ENCODE data around the gene CDC42BPA. TPM values are rescaled to one million over a fixed set of nuclear protein-coding genes. Genes with fewer than 3 reads are reported as not detected.

The CDC42BPA gene
- total RNA-seq, 2 donors from 2014 or later = 1.2 to 2.5 TPM

- ATAC-seq (no peak), DNase-seq (no peak)
- no peaks in the 10 kb centered on the region for H3K9me3 ChIP-seq (ENCODE audit: control insufficient read depth, low read length, poor library complexity, severe bottlenecking)
- Mint-ChIP-seq H3K4me1 (peaks cover 2% of the 10 kb centered on the region), H3K4me3 (no peak overlapping the region), H3K27ac (no peak overlapping the region), H3K36me3 (ENCODE audit: low read depth) (peaks cover 16% of the 10 kb centered on the region), H3K27me3 (peaks cover 50% of the 10 kb centered on the region)
Measured at GRCh38 chr1:227218870-227219573, 99.3 kb downstream of the CDC42BPA start.

- Mint-ChIP-seq H3K36me3 (ENCODE audit: low read depth) (peaks cover 14% of the 10 kb centered on the region), H3K27me3 (peaks cover 46% of the 10 kb centered on the region)
Measured at GRCh38 chr1:227215863-227216510, 102.3 kb downstream of the CDC42BPA start.

GRCh38 chr1:227214207-227214606, 104.1 kb downstream of the CDC42BPA start:
- Mint-ChIP-seq H3K36me3 (ENCODE audit: low read depth) (peaks cover 9% of the 10 kb centered on the region), H3K4me1 (no peaks in the 10 kb centered on the region), H3K27ac (no peak overlapping the region), H3K4me3 (no peak overlapping the region), H3K27me3 (peaks cover 33% of the 10 kb centered on the region)
- H3K9me3 ChIP-seq (ENCODE audit: control insufficient read depth, low read length, poor library complexity, severe bottlenecking) = no peaks in the 10 kb centered on the region
- DNase-seq = no peak
- no peak for ATAC-seq

More at GRCh38 chr1:227215863-227216510, 102.3 kb downstream of the CDC42BPA start:
- ATAC-seq (no peak), DNase-seq (no peak)
- no peaks in the 10 kb centered on the region for H3K4me1 Mint-ChIP-seq
- H3K4me3 Mint-ChIP-seq = no peak overlapping the region
- H3K27ac Mint-ChIP-seq = no peak overlapping the region
- H3K9me3 ChIP-seq (ENCODE audit: control insufficient read depth, low read length, poor library complexity, severe bottlenecking) = no peaks in the 10 kb centered on the region

- Mint-ChIP-seq H3K27me3 (peaks cover 29% of the 10 kb centered on the region), H3K36me3 (ENCODE audit: low read depth) (peaks cover 9% of the 10 kb centered on the region), H3K4me1 (no peaks in the 10 kb centered on the region), H3K4me3 (no peak overlapping the region), H3K27ac (no peak overlapping the region)
- no peaks in the 10 kb centered on the region for H3K9me3 ChIP-seq (ENCODE audit: control insufficient read depth, low read length, poor library complexity, severe bottlenecking)
- no peak for DNase-seq
- no peak for ATAC-seq
Measured at GRCh38 chr1:227213426-227213825, 104.9 kb downstream of the CDC42BPA start.

GRCh38 chr1:227212164-227212563, 106.1 kb downstream of the CDC42BPA start:
- Mint-ChIP-seq H3K4me3 (no peak overlapping the region), H3K27me3 (peaks cover 20% of the 10 kb centered on the region), H3K27ac (no peak overlapping the region), H3K4me1 (no peaks in the 10 kb centered on the region), H3K36me3 (ENCODE audit: low read depth) (peaks cover 4% of the 10 kb centered on the region)
- no peaks in the 10 kb centered on the region for H3K9me3 ChIP-seq (ENCODE audit: control insufficient read depth, low read length, poor library complexity, severe bottlenecking)
- DNase-seq = no peak
- no peak for ATAC-seq

GRCh38 chr1:227210604-227211003, 107.7 kb downstream of the CDC42BPA start:
- no peaks in the 10 kb centered on the region for H3K9me3 ChIP-seq (ENCODE audit: control insufficient read depth, low read length, poor library complexity, severe bottlenecking)
- DNase-seq = no peak
- peaks cover 4% of the 10 kb centered on the region for H3K36me3 Mint-ChIP-seq (ENCODE audit: low read depth)
- no peaks in the 10 kb centered on the region for H3K4me1 Mint-ChIP-seq
- peaks cover 19% of the 10 kb centered on the region for H3K27me3 Mint-ChIP-seq
- H3K4me3 Mint-ChIP-seq = no peak overlapping the region
- no peak overlapping the region for H3K27ac Mint-ChIP-seq
- ATAC-seq = no peak

- no peaks in the 10 kb centered on the region for H3K9me3 ChIP-seq (ENCODE audit: control insufficient read depth, low read length, poor library complexity, severe bottlenecking)
- Mint-ChIP-seq H3K4me3 (no peak overlapping the region), H3K36me3 (ENCODE audit: low read depth) (no peaks in the 10 kb centered on the region), H3K27me3 (peaks cover 4% of the 10 kb centered on the region), H3K4me1 (peaks cover 2% of the 10 kb centered on the region), H3K27ac (no peak overlapping the region)
- DNase-seq = no peak
- ATAC-seq = no peak
Measured at GRCh38 chr1:227197064-227197463, 121.2 kb downstream of the CDC42BPA start.

- no peak for DNase-seq
Measured at GRCh38 chr1:227192163-227192562, 126.1 kb downstream of the CDC42BPA start.

GRCh38 chr1:227191607-227192006, 126.7 kb downstream of the CDC42BPA start:
- H3K27ac Mint-ChIP-seq = no peak overlapping the region
- DNase-seq = no peak
- H3K36me3 Mint-ChIP-seq (ENCODE audit: low read depth) = no peaks in the 10 kb centered on the region
- H3K27me3 Mint-ChIP-seq = peaks cover 34% of the 10 kb centered on the region
- ATAC-seq = no peak
- H3K4me3 Mint-ChIP-seq = no peak overlapping the region
- peaks cover 2% of the 10 kb centered on the region for H3K4me1 Mint-ChIP-seq
- H3K9me3 ChIP-seq (ENCODE audit: control insufficient read depth, low read length, poor library complexity, severe bottlenecking) = no peaks in the 10 kb centered on the region

More at GRCh38 chr1:227192163-227192562, 126.1 kb downstream of the CDC42BPA start:
- H3K27ac Mint-ChIP-seq = no peak overlapping the region
- no peaks in the 10 kb centered on the region for H3K9me3 ChIP-seq (ENCODE audit: control insufficient read depth, low read length, poor library complexity, severe bottlenecking)
- ATAC-seq = no peak
- H3K36me3 Mint-ChIP-seq (ENCODE audit: low read depth) = no peaks in the 10 kb centered on the region
- no peak overlapping the region for H3K4me3 Mint-ChIP-seq
- H3K4me1 Mint-ChIP-seq = peaks cover 2% of the 10 kb centered on the region
- H3K27me3 Mint-ChIP-seq = peaks cover 29% of the 10 kb centered on the region

- Mint-ChIP-seq H3K4me1 (peaks cover 2% of the 10 kb centered on the region), H3K4me3 (no peak overlapping the region), H3K36me3 (ENCODE audit: low read depth) (no peaks in the 10 kb centered on the region), H3K27ac (no peak overlapping the region), H3K27me3 (peaks cover 40% of the 10 kb centered on the region)
- no peaks in the 10 kb centered on the region for H3K9me3 ChIP-seq (ENCODE audit: control insufficient read depth, low read length, poor library complexity, severe bottlenecking)
- ATAC-seq (no peak), DNase-seq (no peak)
Measured at GRCh38 chr1:227190321-227190720, 128.0 kb downstream of the CDC42BPA start.

- Mint-ChIP-seq H3K36me3 (ENCODE audit: low read depth) (no peaks in the 10 kb centered on the region), H3K4me1 (no peaks in the 10 kb centered on the region), H3K27me3 (peaks cover 57% of the 10 kb centered on the region), H3K27ac (no peak overlapping the region), H3K4me3 (no peak overlapping the region)
- no peaks in the 10 kb centered on the region for H3K9me3 ChIP-seq (ENCODE audit: control insufficient read depth, low read length, poor library complexity, severe bottlenecking)
- DNase-seq (no peak), ATAC-seq (no peak)
Measured at GRCh38 chr1:227185291-227185690, 133.0 kb downstream of the CDC42BPA start.

GRCh38 chr1:227182012-227182411, 136.3 kb downstream of the CDC42BPA start:
- no peaks in the 10 kb centered on the region for H3K36me3 Mint-ChIP-seq (ENCODE audit: low read depth)
- no peak overlapping the region for H3K27ac Mint-ChIP-seq
- no peak for ATAC-seq
- no peaks in the 10 kb centered on the region for H3K9me3 ChIP-seq (ENCODE audit: control insufficient read depth, low read length, poor library complexity, severe bottlenecking)
- no peak for DNase-seq
- no peaks in the 10 kb centered on the region for H3K4me1 Mint-ChIP-seq
- H3K4me3 Mint-ChIP-seq = no peak overlapping the region
- H3K27me3 Mint-ChIP-seq = peaks cover 51% of the 10 kb centered on the region

GRCh38 chr1:227175611-227176010, 142.7 kb downstream of the CDC42BPA start:
- DNase-seq = no peak
- H3K36me3 Mint-ChIP-seq (ENCODE audit: low read depth) = no peaks in the 10 kb centered on the region

GRCh38 chr1:227174164-227174563, 144.1 kb downstream of the CDC42BPA start:
- no peaks in the 10 kb centered on the region for H3K9me3 ChIP-seq (ENCODE audit: control insufficient read depth, low read length, poor library complexity, severe bottlenecking)
- no peak for DNase-seq
- ATAC-seq = no peak
- Mint-ChIP-seq H3K4me3 (no peak overlapping the region), H3K36me3 (ENCODE audit: low read depth) (peaks cover 3% of the 10 kb centered on the region), H3K4me1 (no peaks in the 10 kb centered on the region), H3K27me3 (peaks cover 49% of the 10 kb centered on the region), H3K27ac (no peak overlapping the region)

More at GRCh38 chr1:227175611-227176010, 142.7 kb downstream of the CDC42BPA start:
- H3K4me1 Mint-ChIP-seq = no peaks in the 10 kb centered on the region
- ATAC-seq = no peak
- H3K27me3 Mint-ChIP-seq = peaks cover 36% of the 10 kb centered on the region
- H3K4me3 Mint-ChIP-seq = no peak overlapping the region
- H3K27ac Mint-ChIP-seq = no peak overlapping the region
- H3K9me3 ChIP-seq (ENCODE audit: control insufficient read depth, low read length, poor library complexity, severe bottlenecking) = no peaks in the 10 kb centered on the region

All from T-helper 17 cell (primary cell).